Gastroesophageal sphincter (tissue), 4 donors: ENCODE data around the gene USPL1. TPM values are rescaled to one million over a fixed set of nuclear protein-coding genes. Genes with fewer than 3 reads are reported as not detected.

ENCODE experiments used
- ATAC-seq: fragments of 150-250 bp; one replicate; pipeline ENCODE4 v1.9.1; 2016; ENCODE audit warnings: mild to moderate bottlenecking, moderate library complexity
- H3K27ac ChIP-seq, 4 donors: fragments of 200-600 bp; sonication (generic) in 3 of 4; 1 replicate in 3 of 4; 2 replicates in 1 of 4; pipeline ENCODE4 v1.5.1; 2016 to 2019
- H3K27me3 ChIP-seq: fragments of 200-600 bp; sonication (generic); one replicate; pipeline ENCODE4 v1.5.1; 2019
- H3K36me3 ChIP-seq, 2 donors: fragments of 200-600 bp; sonication (generic); one replicate each; pipeline ENCODE4 v1.5.1; 2019; ENCODE audit warnings: control low read depth in 1 of 2
- H3K4me1 ChIP-seq, 3 donors: fragments of 200-600 bp; sonication (generic); 1 replicate in 2 of 3; 2 replicates in 1 of 3; pipeline ENCODE4 v1.5.1; 2016 to 2019; ENCODE audit warnings: control low read depth in 2 of 3
- H3K4me3 ChIP-seq, 2 donors: fragments of 200-600 bp; sonication (generic); one replicate each; pipeline ENCODE4 v1.5.1; 2019; ENCODE audit warnings: mild to moderate bottlenecking in 1 of 2, moderate library complexity in 1 of 2
- H3K9me3 ChIP-seq, 3 donors: fragments of 200-600 bp; sonication (generic); one replicate each; pipeline ENCODE4 v1.5.1; 2017 to 2019; ENCODE audit warnings: control low read depth in 2 of 3
- EP300 ChIP-seq: sonication (generic); formaldehyde crosslinking; IDR thresholded peaks from one replicate; pipeline ENCODE4 v1.6.1; 2017; ENCODE audit warnings: antibody characterized with exemption, mild to moderate bottlenecking
- POLR2A ChIP-seq, 2 donors: fragments of 450-650 bp; IDR thresholded peaks; one replicate each; pipeline ENCODE4 v1.6.1; 2017; ENCODE audit warnings: antibody characterized with exemption in 2 of 2, mild to moderate bottlenecking in 2 of 2, moderate library complexity in 1 of 2
- POLR2AphosphoS5 ChIP-seq: sonication (generic); formaldehyde crosslinking; IDR thresholded peaks from one replicate; pipeline ENCODE4 v1.6.1; 2017; ENCODE audit warnings: antibody characterized with exemption
- WGBS, 2 donors: methylation state at CpG; one replicate each; pipeline ENCODE4 v1.1.5; 2018; ENCODE audit warnings: low coverage in 1 of 2; 5-methylcytosine and 5-hydroxymethylcytosine counted together
- total RNA-seq, 4 donors: library from RNA; depleted of rRNA; stranded (reverse); fragments of >200 nt; gene quantifications; one replicate each; pipeline ENCODE4 v1.1.0, GENCODE V29; 2016
- TF ChIP-seq, protein P1 (sequence below), 4 experiments: fragments of 200-600 bp in 2 of 4; fragments of 450-650 bp in 2 of 4; sonication (generic) in 1 of 4; IDR thresholded peaks; one replicate each; pipeline ENCODE4 v1.5.1; 2017 to 2019; ENCODE audit warnings: antibody characterized with exemption in 4 of 4, mild to moderate bottlenecking in 2 of 4, moderate library complexity in 2 of 4

Gene USPL1
- total RNA-seq, 4 donors from 2014 or later: 17.3 to 30.2 (median 23.5) TPM

GRCh38 chr13:30576528-30576927, 41.2 kb upstream of the USPL1 start:
- WGBS, 2 donors: 39 to 62% methylated on average over 7 of the region's 7 CpGs
- no peaks in the 10 kb centered on the region for H3K27me3 ChIP-seq
- H3K27ac ChIP-seq: no peak overlapping the region
- H3K36me3 ChIP-seq: no peaks in the 10 kb centered on the region
- peaks cover 0 to 13% (median 4%) of the 10 kb centered on the region in 3 donors for H3K4me1 ChIP-seq
- no peaks in the 10 kb centered on the region for H3K9me3 ChIP-seq
- no peak for ATAC-seq
- TF ChIP-seq EP300 (no peak), POLR2A (IDR thresholded peaks at IDR 0.05) (no peak), POLR2AphosphoS5 (no peak)
- TF ChIP-seq, protein P1, sequence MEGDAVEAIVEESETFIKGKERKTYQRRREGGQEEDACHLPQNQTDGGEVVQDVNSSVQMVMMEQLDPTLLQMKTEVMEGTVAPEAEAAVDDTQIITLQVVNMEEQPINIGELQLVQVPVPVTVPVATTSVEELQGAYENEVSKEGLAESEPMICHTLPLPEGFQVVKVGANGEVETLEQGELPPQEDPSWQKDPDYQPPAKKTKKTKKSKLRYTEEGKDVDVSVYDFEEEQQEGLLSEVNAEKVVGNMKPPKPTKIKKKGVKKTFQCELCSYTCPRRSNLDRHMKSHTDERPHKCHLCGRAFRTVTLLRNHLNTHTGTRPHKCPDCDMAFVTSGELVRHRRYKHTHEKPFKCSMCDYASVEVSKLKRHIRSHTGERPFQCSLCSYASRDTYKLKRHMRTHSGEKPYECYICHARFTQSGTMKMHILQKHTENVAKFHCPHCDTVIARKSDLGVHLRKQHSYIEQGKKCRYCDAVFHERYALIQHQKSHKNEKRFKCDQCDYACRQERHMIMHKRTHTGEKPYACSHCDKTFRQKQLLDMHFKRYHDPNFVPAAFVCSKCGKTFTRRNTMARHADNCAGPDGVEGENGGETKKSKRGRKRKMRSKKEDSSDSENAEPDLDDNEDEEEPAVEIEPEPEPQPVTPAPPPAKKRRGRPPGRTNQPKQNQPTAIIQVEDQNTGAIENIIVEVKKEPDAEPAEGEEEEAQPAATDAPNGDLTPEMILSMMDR (IDR thresholded peaks at IDR 0.05): no peak
- H3K4me3 ChIP-seq: no peak overlapping the region

DNA sequence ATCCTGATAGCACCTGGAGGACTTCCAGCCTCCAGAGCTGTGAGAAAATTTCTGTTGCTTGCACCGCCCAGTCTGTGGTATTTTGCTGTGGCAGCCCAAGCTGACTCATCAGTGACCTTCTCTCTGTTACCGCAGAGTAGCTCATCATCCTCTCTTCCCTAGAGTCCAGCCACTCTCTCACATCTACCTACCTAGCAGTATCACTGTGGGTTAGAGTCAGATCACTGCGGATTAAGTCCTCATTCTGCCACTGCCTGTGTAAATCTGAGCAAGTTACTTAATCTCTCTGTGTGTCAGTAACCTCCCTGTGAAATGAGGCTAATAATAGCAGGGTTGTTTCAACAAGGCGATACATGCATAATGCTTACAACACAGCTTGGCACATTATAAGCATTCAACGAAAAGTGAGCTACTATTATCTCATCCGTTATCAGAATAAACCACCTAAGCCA, 40.3 kb upstream of the USPL1 start:
- WGBS, 2 donors: 61 to 73% methylated on average over 4 to 6 of the region's 6 CpGs
- Histone ChIP-seq H3K9me3 (no peaks in the 10 kb centered on the region), H3K4me3 (no peak overlapping the region), H3K4me1 (peaks cover 0 to 7% (median 0%) of the 10 kb centered on the region in 3 donors), H3K27ac (no peak overlapping the region), H3K27me3 (no peaks in the 10 kb centered on the region), H3K36me3 (no peaks in the 10 kb centered on the region)
- no peak for ATAC-seq
- no peak for TF ChIP-seq POLR2AphosphoS5

DNA sequence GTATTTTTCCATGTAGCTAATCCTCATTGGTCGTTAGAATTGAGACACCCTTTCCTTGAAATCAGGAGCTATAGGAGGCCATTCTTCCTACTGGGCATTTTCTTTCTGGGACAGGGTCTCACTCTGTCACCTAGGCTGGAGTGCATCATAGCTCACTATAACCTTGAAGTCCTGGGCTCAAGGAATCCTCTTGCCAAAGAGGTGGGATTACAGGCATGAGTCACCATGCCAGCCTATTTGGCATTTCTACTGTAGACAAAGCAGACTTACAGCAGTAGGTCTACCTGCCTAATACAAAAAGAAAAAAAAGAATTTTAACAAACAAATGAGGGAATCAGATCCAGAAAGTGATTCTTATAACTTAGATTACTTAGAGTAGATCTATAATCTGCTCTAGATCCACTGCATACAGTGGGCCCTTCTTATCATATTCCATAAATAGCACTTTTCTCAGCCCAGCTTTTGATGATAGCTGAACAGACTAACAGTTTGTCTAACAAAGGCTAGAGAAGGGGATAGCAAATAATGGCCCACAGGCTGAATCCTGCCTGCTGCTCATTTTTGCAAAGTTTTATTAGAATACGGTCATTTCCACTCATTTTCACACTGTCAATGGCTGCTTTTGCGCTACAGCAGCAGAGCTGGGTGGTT, 36.7 kb upstream of the USPL1 start:
- H3K27ac ChIP-seq: no peak overlapping the region
- H3K4me1 ChIP-seq: no peaks in the 10 kb centered on the region
- ATAC-seq: no peak
- no peaks in the 10 kb centered on the region for H3K27me3 ChIP-seq
- TF ChIP-seq POLR2AphosphoS5 (no peak), EP300 (no peak), POLR2A (IDR thresholded peaks at IDR 0.05) (no peak)
- TF ChIP-seq, protein P1 (IDR thresholded peaks at IDR 0.05): no peak
- H3K9me3 ChIP-seq: no peaks in the 10 kb centered on the region
- no peak overlapping the region for H3K4me3 ChIP-seq
- no peaks in the 10 kb centered on the region for H3K36me3 ChIP-seq
- WGBS, 2 donors: 75 to 98% methylated on average over 2 to 3 of the region's 3 CpGs

GRCh38 chr13:30581582-30581981, 36.1 kb upstream of the USPL1 start:
- H3K4me1 ChIP-seq: no peaks in the 10 kb centered on the region
- no peaks in the 10 kb centered on the region for H3K9me3 ChIP-seq
- no peaks in the 10 kb centered on the region for H3K27me3 ChIP-seq
- no peak for ATAC-seq
- 13 to 36% methylated on average over 1 of the region's 1 CpG for WGBS, 2 donors
- H3K4me3 ChIP-seq: no peak overlapping the region
- H3K36me3 ChIP-seq: no peaks in the 10 kb centered on the region
- no peak overlapping the region for H3K27ac ChIP-seq
- no peak for TF ChIP-seq POLR2AphosphoS5
- TF ChIP-seq EP300: no peak
- no peak for TF ChIP-seq POLR2A (IDR thresholded peaks at IDR 0.05)
- TF ChIP-seq, protein P1 (IDR thresholded peaks at IDR 0.05): peak in 1 of 4 experiments; percentile 11

GRCh38 chr13:30584051-30584731, 33.5 kb upstream of the USPL1 start:
- Histone ChIP-seq H3K4me1 (no peaks in the 10 kb centered on the region), H3K27ac (no peak overlapping the region), H3K4me3 (no peak overlapping the region), H3K9me3 (no peaks in the 10 kb centered on the region), H3K27me3 (no peaks in the 10 kb centered on the region), H3K36me3 (no peaks in the 10 kb centered on the region)
- no peak for TF ChIP-seq POLR2A (IDR thresholded peaks at IDR 0.05)
- no peak for ATAC-seq
- WGBS, 2 donors: 83 to 89% methylated on average over 1 of the region's 1 CpG

GRCh38 chr13:30585748-30586262, 31.9 kb upstream of the USPL1 start:
- no peak for ATAC-seq
- Histone ChIP-seq H3K27ac (no peak overlapping the region), H3K4me1 (no peaks in the 10 kb centered on the region), H3K27me3 (no peaks in the 10 kb centered on the region), H3K4me3 (no peak overlapping the region), H3K9me3 (no peaks in the 10 kb centered on the region), H3K36me3 (no peaks in the 10 kb centered on the region)
- 83% methylated on average over 2 to 3 of the region's 3 CpGs for WGBS, 2 donors
- TF ChIP-seq EP300 (no peak), POLR2A (IDR thresholded peaks at IDR 0.05) (no peak), POLR2AphosphoS5 (no peak)
- TF ChIP-seq, protein P1 (IDR thresholded peaks at IDR 0.05): no peak
